Osteoblast (primary cell): ENCODE results near the gene HDAC10. TPM values are rescaled to one million over a fixed set of nuclear protein-coding genes. Genes with fewer than 3 reads are reported as not detected.

Experiments used
- DNase-seq: peaks from one replicate; pipeline ENCODE4 v3.0.0; 2011; ENCODE audit warnings: low spot score, mixed read lengths; ENCODE audit not compliant: insufficient read length; ENCODE audit errors: missing footprints
- H2AFZ ChIP-seq: 2 replicates; pipeline ENCODE4 v1.6.0; 2011; ENCODE audit warnings: mild to moderate bottlenecking, low read length
- H3K27ac ChIP-seq: 2 replicates; pipeline ENCODE4 v1.5.1; 2011; ENCODE audit warnings: mild to moderate bottlenecking, low read depth, low read length, moderate library complexity
- H3K27me3 ChIP-seq: 2 replicates; pipeline ENCODE4 v1.6.0; 2012; ENCODE audit warnings: mild to moderate bottlenecking, control low read depth, inconsistent platforms, low read length, moderate library complexity; ENCODE audit not compliant: insufficient read depth
- H3K36me3 ChIP-seq: 2 replicates; pipeline ENCODE4 v1.5.1; 2011; ENCODE audit warnings: mild to moderate bottlenecking, low read length, control low read depth, moderate library complexity; ENCODE audit not compliant: insufficient read depth
- H3K4me1 ChIP-seq: 2 replicates; pipeline ENCODE4 v1.5.1; 2011; ENCODE audit warnings: mild to moderate bottlenecking, low read length, control low read depth, moderate library complexity; ENCODE audit not compliant: insufficient read depth
- H3K4me2 ChIP-seq: 2 replicates; pipeline ENCODE4 v1.6.0; 2011; ENCODE audit warnings: mild to moderate bottlenecking, low read length; ENCODE audit not compliant: insufficient read depth
- H3K4me3 ChIP-seq: fragments of 200-600 bp; sonication (generic); 3 replicates; pipeline ENCODE4 v1.5.1; 2012; ENCODE audit warnings: mild to moderate bottlenecking, low read length, inconsistent platforms; ENCODE audit not compliant: insufficient read depth
- H3K79me2 ChIP-seq: 2 replicates; pipeline ENCODE4 v1.6.0; 2012; ENCODE audit warnings: mild to moderate bottlenecking, low read length, control low read depth, inconsistent platforms; ENCODE audit not compliant: insufficient read depth
- H3K9me3 ChIP-seq: 2 replicates; pipeline ENCODE4 v1.5.1; 2011; ENCODE audit warnings: low read depth, low read length, control low read depth
- H4K20me1 ChIP-seq: 2 replicates; pipeline ENCODE4 v1.6.0; 2012; ENCODE audit warnings: mild to moderate bottlenecking, low read length, control low read depth; ENCODE audit not compliant: insufficient read depth
- CTCF ChIP-seq: IDR thresholded peaks from 2 replicates; pipeline ENCODE4 v1.5.1; 2011; ENCODE audit warnings: mild to moderate bottlenecking, low read depth, low read length, moderate library complexity; ENCODE audit errors: extremely low read depth
- total RNA-seq: library from RNA; depleted of rRNA; stranded (reverse); fragments of >200 nt; gene quantifications from 2 replicates; pipeline ENCODE4 v1.2.3, GENCODE V29; 2012

The HDAC10 gene
- total RNA-seq, 1 donor = 19.2 TPM

DNA sequence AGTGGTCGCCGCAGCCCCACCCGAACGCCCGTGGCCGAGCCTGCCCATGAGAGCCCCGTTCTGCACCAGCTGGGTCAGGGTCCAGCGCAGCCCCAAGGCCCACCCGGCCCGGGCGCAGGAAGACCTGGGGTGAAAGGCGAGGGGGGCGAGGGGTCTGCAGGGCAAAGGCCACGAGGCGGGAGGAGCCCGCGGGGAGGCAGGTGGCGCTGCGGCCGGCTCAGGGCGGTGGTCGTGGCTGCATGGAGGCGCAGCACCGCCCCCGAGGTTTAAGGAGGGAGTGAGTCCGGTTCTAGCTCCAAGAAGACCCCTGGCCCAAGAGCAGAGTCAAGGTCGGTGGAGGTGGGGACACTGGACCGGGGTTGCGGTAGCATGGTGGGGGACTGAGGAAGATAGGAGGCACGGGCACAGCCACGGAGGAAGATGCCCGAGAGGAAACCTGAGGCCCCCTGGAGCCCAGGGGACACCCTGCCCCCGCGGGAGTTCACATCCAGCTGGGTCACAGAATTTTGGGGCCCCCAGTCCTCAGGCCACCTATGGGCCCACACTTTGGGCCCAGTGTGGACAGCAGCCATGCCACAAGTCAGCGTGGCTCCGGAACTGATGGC, 514 bp upstream of the HDAC10 start:
- Histone ChIP-seq H4K20me1 (peaks cover 11% of the 10 kb centered on the region), H3K27ac (no peak overlapping the region), H3K4me3 (peak overlapping the region; percentile 87), H2AFZ (peak overlapping the region; percentile 29), H3K36me3 (peaks cover 10% of the 10 kb centered on the region), H3K9me3 (no peaks in the 10 kb centered on the region), H3K27me3 (no peaks in the 10 kb centered on the region), H3K79me2 (peaks cover 29% of the 10 kb centered on the region), H3K4me2 (peak overlapping the region; percentile 91), H3K4me1 (peaks cover 11% of the 10 kb centered on the region)
- TF ChIP-seq CTCF = no peak
- no peak for DNase-seq

DNA sequence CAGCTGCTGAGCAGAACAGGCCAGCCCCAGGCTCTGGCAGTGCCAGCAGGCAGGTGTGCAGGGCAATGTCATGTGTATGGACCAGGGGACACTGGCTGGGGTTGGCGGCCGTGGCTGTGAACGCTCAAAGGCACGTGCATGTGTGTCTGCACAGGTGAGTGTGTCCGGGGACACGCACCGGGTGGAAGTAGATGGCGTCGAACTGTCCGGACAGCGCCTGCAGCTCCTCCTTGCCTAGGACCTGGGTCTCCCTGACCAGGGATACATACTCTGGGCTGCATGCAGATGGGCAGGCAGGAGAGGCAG, 863 bp downstream of the HDAC10 start:
- H3K9me3 ChIP-seq = no peaks in the 10 kb centered on the region
- H4K20me1 ChIP-seq = peaks cover 11% of the 10 kb centered on the region
- TF ChIP-seq CTCF = no peak
- H3K27me3 ChIP-seq = no peaks in the 10 kb centered on the region
- peak overlapping the region; percentile 87 for H3K4me3 ChIP-seq
- H3K27ac ChIP-seq = no peak overlapping the region
- DNase-seq = no peak
- peaks cover 18% of the 10 kb centered on the region for H3K36me3 ChIP-seq
- peaks cover 18% of the 10 kb centered on the region for H3K4me1 ChIP-seq
- no peak overlapping the region for H2AFZ ChIP-seq
- peak overlapping the region; percentile 91 for H3K4me2 ChIP-seq
- peaks cover 43% of the 10 kb centered on the region for H3K79me2 ChIP-seq

GRCh38 chr22:50249341-50250248, 1.5 kb downstream of the HDAC10 start:
- peaks cover 11% of the 10 kb centered on the region for H4K20me1 ChIP-seq
- no peak overlapping the region for H3K27ac ChIP-seq
- H2AFZ ChIP-seq = no peak overlapping the region
- H3K36me3 ChIP-seq = peaks cover 18% of the 10 kb centered on the region
- H3K4me1 ChIP-seq = peaks cover 18% of the 10 kb centered on the region
- H3K79me2 ChIP-seq = peaks cover 45% of the 10 kb centered on the region
- no peaks in the 10 kb centered on the region for H3K9me3 ChIP-seq
- peak; percentile 77 for DNase-seq
- H3K4me2 ChIP-seq = peak overlapping the region; percentile 91
- H3K4me3 ChIP-seq = peak overlapping the region; percentile 87
- TF ChIP-seq CTCF = no peak
- no peaks in the 10 kb centered on the region for H3K27me3 ChIP-seq
